H9 (cell line): ENCODE measurements around the gene LAMC1. TPM values are rescaled to one million over a fixed set of nuclear protein-coding genes. Genes with fewer than 3 reads are reported as not detected.

ENCODE experiments used
- DNase-seq: peaks from one replicate; pipeline ENCODE4 v3.0.0-alpha.2; 2017
- H2AFZ ChIP-seq: one replicate; pipeline ENCODE4 v1.6.1; 2013; ENCODE audit warnings: mild to moderate bottlenecking, low read length, control low read depth, moderate library complexity
- H2AK5ac ChIP-seq: 2 replicates; pipeline ENCODE4 v1.6.1; 2013; ENCODE audit warnings: low read length, control low read depth, mixed read lengths; ENCODE audit not compliant: insufficient read length
- H2BK120ac ChIP-seq: one replicate; pipeline ENCODE4 v1.6.1; 2013; ENCODE audit warnings: low read depth, mild to moderate bottlenecking, low read length, control low read depth, inconsistent platforms; ENCODE audit not compliant: poor library complexity, severe bottlenecking
- H2BK12ac ChIP-seq: 2 replicates; pipeline ENCODE4 v1.6.1; 2013; ENCODE audit warnings: low read length, control low read depth, mixed read lengths, low read depth; ENCODE audit not compliant: insufficient read length
- H2BK15ac ChIP-seq: 2 replicates; pipeline ENCODE4 v1.6.1; 2013; ENCODE audit warnings: low read depth, low read length, control low read depth
- H2BK20ac ChIP-seq: one replicate; pipeline ENCODE4 v1.6.1; 2013; ENCODE audit warnings: low read depth, mild to moderate bottlenecking, low read length, control low read depth, inconsistent platforms; ENCODE audit not compliant: poor library complexity, severe bottlenecking
- H2BK5ac ChIP-seq: 2 replicates; pipeline ENCODE4 v1.6.1; 2013; ENCODE audit warnings: low read length, control low read depth, mixed read lengths; ENCODE audit not compliant: insufficient read length
- H3K14ac ChIP-seq: 2 replicates; pipeline ENCODE4 v1.6.1; 2013; ENCODE audit warnings: low read length, control low read depth; ENCODE audit not compliant: insufficient read depth
- H3K18ac ChIP-seq: 2 replicates; pipeline ENCODE4 v1.6.1; 2013; ENCODE audit warnings: low read depth, mild to moderate bottlenecking, mixed read lengths, low read length, control low read depth; ENCODE audit not compliant: insufficient read length
- H3K23ac ChIP-seq: 2 replicates; pipeline ENCODE4 v1.6.1; 2013; ENCODE audit warnings: low read length, control low read depth, mixed read lengths, low read depth; ENCODE audit not compliant: insufficient read length
- H3K23me2 ChIP-seq: 2 replicates; pipeline ENCODE4 v1.6.1; 2013; ENCODE audit warnings: low read depth, mild to moderate bottlenecking, mixed read lengths, low read length, control low read depth; ENCODE audit not compliant: insufficient read length, poor library complexity, severe bottlenecking
- H3K27ac ChIP-seq: 2 replicates; pipeline ENCODE4 v1.5.1; 2013; ENCODE audit warnings: low read length, control low read depth, mixed read lengths, low read depth; ENCODE audit not compliant: insufficient read length
- H3K27me3 ChIP-seq: 2 replicates; pipeline ENCODE4 v1.6.1; 2013; ENCODE audit warnings: low read length, control low read depth, inconsistent platforms; ENCODE audit not compliant: insufficient read depth
- H3K4ac ChIP-seq: 2 replicates; pipeline ENCODE4 v1.6.1; 2013; ENCODE audit warnings: low read depth, mild to moderate bottlenecking, control low read depth, inconsistent platforms, low read length, moderate library complexity
- H3K4me1 ChIP-seq: 2 replicates; pipeline ENCODE4 v1.6.1; 2013; ENCODE audit warnings: low read length, control low read depth, inconsistent platforms; ENCODE audit not compliant: insufficient read depth
- H3K4me2 ChIP-seq: 2 replicates; pipeline ENCODE4 v1.6.1; 2013; ENCODE audit warnings: low read length, control low read depth, mixed read lengths; ENCODE audit not compliant: insufficient read length, insufficient read depth
- H3K56ac ChIP-seq: 2 replicates; pipeline ENCODE4 v1.6.1; 2013; ENCODE audit warnings: low read depth, mild to moderate bottlenecking, mixed read lengths, low read length, control low read depth; ENCODE audit not compliant: insufficient read length
- H3K79me1 ChIP-seq: 2 replicates; pipeline ENCODE4 v1.6.1; 2013; ENCODE audit warnings: low read depth, mild to moderate bottlenecking, moderate library complexity, low read length, control low read depth, inconsistent platforms; ENCODE audit not compliant: insufficient read depth, poor library complexity, severe bottlenecking
- H3K79me2 ChIP-seq: 2 replicates; pipeline ENCODE4 v1.6.1; 2013; ENCODE audit warnings: low read length, control low read depth, inconsistent platforms; ENCODE audit not compliant: insufficient read depth
- H3K9ac ChIP-seq: 2 replicates; pipeline ENCODE4 v1.6.1; 2013; ENCODE audit warnings: low read length, control low read depth, mixed read lengths; ENCODE audit not compliant: insufficient read length; ENCODE audit errors: extremely low read depth
- H3K9me3 ChIP-seq: one replicate; pipeline ENCODE4 v1.6.1; 2013; ENCODE audit warnings: low read depth, low read length, inconsistent platforms; ENCODE audit not compliant: control insufficient read depth
- H3T11ph ChIP-seq: one replicate; pipeline ENCODE4 v1.6.1; 2013; ENCODE audit warnings: mild to moderate bottlenecking, low read length, control low read depth, inconsistent platforms
- H4K20me1 ChIP-seq: one replicate; pipeline ENCODE4 v1.6.1; 2013; ENCODE audit not compliant: control insufficient read depth, insufficient read length, insufficient read depth
- H4K5ac ChIP-seq: 2 replicates; pipeline ENCODE4 v1.6.1; 2013; ENCODE audit warnings: low read depth, mild to moderate bottlenecking, mixed read lengths, low read length, control low read depth; ENCODE audit not compliant: insufficient read length
- H4K8ac ChIP-seq: replicated peaks from 2 replicates; pipeline ENCODE4 v1.6.1; 2013; ENCODE audit warnings: low read length, control low read depth, mixed read lengths, low read depth; ENCODE audit not compliant: insufficient read length
- H4K91ac ChIP-seq: 2 replicates; pipeline ENCODE4 v1.6.1; 2013; ENCODE audit warnings: low read depth, mild to moderate bottlenecking, moderate library complexity, mixed read lengths, low read length, control low read depth; ENCODE audit not compliant: insufficient read length
- H3K27ac Mint-ChIP-seq, 3 experiments: 2 replicates in 2 of 3; 3 replicates in 1 of 3; pipeline ENCODE4 v1.8.0; 2020 to 2021; ENCODE audit warnings: mixed read lengths in 3 of 3, mild to moderate bottlenecking in 1 of 3, moderate library complexity in 1 of 3
- H3K27me3 Mint-ChIP-seq: 2 replicates; pipeline ENCODE4 v1.8.0; 2021; ENCODE audit warnings: low read depth, mild to moderate bottlenecking, moderate library complexity, mixed read lengths
- H3K36me3 Mint-ChIP-seq, 3 experiments: 2 replicates in 2 of 3; 3 replicates in 1 of 3; pipeline ENCODE4 v1.8.0; 2020 to 2021; ENCODE audit warnings: low read depth in 3 of 3, mixed read lengths in 3 of 3; ENCODE audit not compliant: insufficient read depth in 1 of 3
- H3K4me1 Mint-ChIP-seq, 2 experiments: 2 replicates each; pipeline ENCODE4 v1.8.0; 2020; ENCODE audit warnings: mixed read lengths in 2 of 2
- H3K4me3 Mint-ChIP-seq, 2 experiments: 2 replicates in 1 of 2; 3 replicates in 1 of 2; pipeline ENCODE4 v1.8.0; 2020 to 2021; ENCODE audit warnings: mild to moderate bottlenecking in 2 of 2, mixed read lengths in 2 of 2, moderate library complexity in 1 of 2
- H3K9me3 Mint-ChIP-seq, 2 experiments: 2 replicates in 1 of 2; 3 replicates in 1 of 2; pipeline ENCODE4 v1.8.0; 2020; ENCODE audit warnings: mild to moderate bottlenecking in 2 of 2, mixed read lengths in 2 of 2, moderate library complexity in 1 of 2
- WGBS: extraction: QIAGEN DNeasy Blood & Tissue Kit; methylation state at CpG from one replicate; pipeline ENCODE4 v1.1.7; 2013; ENCODE audit warnings: missing lambda C conversion rate, low lambda C conversion rate, mixed read lengths; ENCODE audit not compliant: insufficient read length; ENCODE audit errors: extremely low coverage; 5-methylcytosine and 5-hydroxymethylcytosine counted together
- total RNA-seq: library from RNA; stranded (reverse); gene quantifications from 2 replicates; pipeline ENCODE4 v1.2.1, GENCODE V29; 2021
- TF ChIP-seq, protein P1 (sequence below): fragments of 200-600 bp; sonication (generic); conservative IDR thresholded peaks from 3 replicates; pipeline ENCODE4 v1.8.0; 2021; ENCODE audit warnings: antibody characterized with exemption, mild to moderate bottlenecking

Gene LAMC1
- total RNA-seq, 1 experiment from 2014 or later = 96.2 TPM

DNA sequence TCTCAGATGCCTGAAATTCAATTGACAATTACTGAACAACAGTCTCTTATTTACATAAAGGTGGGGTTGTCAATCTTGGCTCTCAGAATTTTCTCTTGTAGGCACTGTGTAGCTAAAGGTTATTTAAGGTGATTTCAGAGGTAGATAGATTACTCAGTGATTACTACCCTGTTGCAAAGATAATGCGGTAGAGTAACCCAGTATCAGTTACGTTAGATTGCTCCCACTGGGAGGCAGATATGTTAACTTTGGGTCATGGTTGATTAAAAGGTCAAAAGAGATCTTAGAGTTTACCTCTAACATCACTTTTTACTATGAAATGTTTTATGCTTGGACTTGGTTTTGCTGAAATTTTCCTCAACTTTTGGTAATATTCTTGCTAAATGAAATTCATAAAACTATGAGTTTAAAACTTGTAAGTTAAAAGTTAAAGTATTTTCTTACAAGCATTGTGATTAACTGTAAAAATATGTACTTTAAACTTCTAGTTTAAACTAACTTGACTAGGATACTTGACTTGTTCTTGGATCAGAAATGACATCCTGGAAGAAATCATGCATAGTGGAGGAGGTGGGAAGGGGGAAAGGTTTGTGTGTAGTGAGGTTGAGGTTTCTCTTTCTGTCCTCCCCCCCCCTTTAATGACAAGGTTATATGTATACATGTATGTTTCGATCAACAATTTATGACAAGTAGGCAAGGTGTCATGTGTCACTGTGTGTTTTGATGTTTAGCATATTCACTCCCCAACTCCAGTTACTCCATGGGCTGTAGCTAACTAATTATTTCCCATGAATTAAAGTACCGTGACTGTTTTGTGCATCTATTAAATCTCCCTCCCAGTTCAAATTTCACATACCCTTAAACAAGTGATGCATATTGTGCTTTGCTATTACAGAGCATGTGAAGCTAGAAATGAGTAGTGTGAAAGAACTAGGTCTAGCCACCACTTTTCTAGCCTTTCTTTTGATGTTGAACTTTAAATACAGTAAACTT lies 2.9 kb downstream of the LAMC1 start:
- TF ChIP-seq, protein P1, sequence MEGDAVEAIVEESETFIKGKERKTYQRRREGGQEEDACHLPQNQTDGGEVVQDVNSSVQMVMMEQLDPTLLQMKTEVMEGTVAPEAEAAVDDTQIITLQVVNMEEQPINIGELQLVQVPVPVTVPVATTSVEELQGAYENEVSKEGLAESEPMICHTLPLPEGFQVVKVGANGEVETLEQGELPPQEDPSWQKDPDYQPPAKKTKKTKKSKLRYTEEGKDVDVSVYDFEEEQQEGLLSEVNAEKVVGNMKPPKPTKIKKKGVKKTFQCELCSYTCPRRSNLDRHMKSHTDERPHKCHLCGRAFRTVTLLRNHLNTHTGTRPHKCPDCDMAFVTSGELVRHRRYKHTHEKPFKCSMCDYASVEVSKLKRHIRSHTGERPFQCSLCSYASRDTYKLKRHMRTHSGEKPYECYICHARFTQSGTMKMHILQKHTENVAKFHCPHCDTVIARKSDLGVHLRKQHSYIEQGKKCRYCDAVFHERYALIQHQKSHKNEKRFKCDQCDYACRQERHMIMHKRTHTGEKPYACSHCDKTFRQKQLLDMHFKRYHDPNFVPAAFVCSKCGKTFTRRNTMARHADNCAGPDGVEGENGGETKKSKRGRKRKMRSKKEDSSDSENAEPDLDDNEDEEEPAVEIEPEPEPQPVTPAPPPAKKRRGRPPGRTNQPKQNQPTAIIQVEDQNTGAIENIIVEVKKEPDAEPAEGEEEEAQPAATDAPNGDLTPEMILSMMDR = no peak
- Histone ChIP-seq H3K27ac (no peak overlapping the region), H3K9me3 (no peaks in the 10 kb centered on the region), H2AK5ac (no peak overlapping the region), H2BK20ac (no peak overlapping the region), H3T11ph (no peak overlapping the region), H3K4ac (no peak overlapping the region), H3K23ac (no peak overlapping the region), H4K5ac (no peak overlapping the region), H3K27me3 (no peaks in the 10 kb centered on the region), H3K79me1 (no peaks in the 10 kb centered on the region), H2BK5ac (no peak overlapping the region), H4K8ac (no peak overlapping the region), H3K18ac (no peak overlapping the region), H3K4me1 (peaks cover 7% of the 10 kb centered on the region), H2AFZ (no peak overlapping the region), H3K14ac (no peak overlapping the region), H2BK120ac (no peak overlapping the region), H4K91ac (no peak overlapping the region), H4K20me1 (no peaks in the 10 kb centered on the region), H3K56ac (no peak overlapping the region), H2BK12ac (no peak overlapping the region), H2BK15ac (no peak overlapping the region), H3K23me2 (peaks cover 23% of the 10 kb centered on the region), H3K79me2 (peaks cover 2% of the 10 kb centered on the region; the same call in 1 of the 2 replicates), H3K9ac (no peak overlapping the region), H3K4me2 (no peak overlapping the region)
- Mint-ChIP-seq H3K36me3 (peaks cover 0 to 3% (median 0%) of the 10 kb centered on the region in 3 experiments; a peak in 2 of 7 replicates), H3K4me3 (peak overlapping the region; percentile 85 to 88; a peak in 4 of 5 replicates), H3K27me3 (peaks cover 6% of the 10 kb centered on the region), H3K9me3 (no peaks in the 10 kb centered on the region), H3K4me1 (peaks cover 62 to 63% of the 10 kb centered on the region in 2 experiments), H3K27ac (no peak overlapping the region)
- no peak for DNase-seq
- WGBS = no CpG with 5 or more reads among the region's 4 CpGs
